ENCODE results near the gene GCH1.

GCH1 gene

DNA sequence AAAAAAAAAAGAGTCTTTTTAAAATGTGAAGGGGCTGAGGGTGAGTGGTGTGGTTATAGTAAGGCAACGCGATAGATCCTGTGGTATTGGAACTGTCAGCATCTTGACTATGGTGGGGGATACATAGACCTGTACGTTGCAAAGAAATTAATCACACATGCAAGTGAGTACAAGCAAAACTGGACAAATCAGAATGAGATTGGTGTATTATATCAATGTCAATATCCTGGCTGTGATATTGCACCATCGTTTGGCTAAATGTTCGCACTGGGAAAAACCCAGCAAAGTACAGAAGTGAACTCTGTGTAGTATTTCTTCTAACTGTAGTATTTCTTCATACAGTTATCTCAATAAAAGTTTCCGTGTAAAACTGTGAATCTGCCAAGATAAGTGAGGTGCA, 67.9 kb downstream of the GCH1 start:
- no peak for DNase-seq (ENCODE audit: low read depth in 1 of 2, low spot score in 1 of 2)

GRCh38 chr14:54834081-54834480, 68.5 kb downstream of the GCH1 start:
- TF ChIP-seq GABPA (IDR thresholded peaks at IDR 0.05; ENCODE audit: low read depth) (no peak), SPI1 (IDR thresholded peaks at IDR 0.05; ENCODE audit: borderline replicate concordance, low read depth) (no peak), POLR2AphosphoS5 (IDR thresholded peaks at IDR 0.05; ENCODE audit: low read depth) (no peak)
- TF ChIP-seq, protein P1, sequence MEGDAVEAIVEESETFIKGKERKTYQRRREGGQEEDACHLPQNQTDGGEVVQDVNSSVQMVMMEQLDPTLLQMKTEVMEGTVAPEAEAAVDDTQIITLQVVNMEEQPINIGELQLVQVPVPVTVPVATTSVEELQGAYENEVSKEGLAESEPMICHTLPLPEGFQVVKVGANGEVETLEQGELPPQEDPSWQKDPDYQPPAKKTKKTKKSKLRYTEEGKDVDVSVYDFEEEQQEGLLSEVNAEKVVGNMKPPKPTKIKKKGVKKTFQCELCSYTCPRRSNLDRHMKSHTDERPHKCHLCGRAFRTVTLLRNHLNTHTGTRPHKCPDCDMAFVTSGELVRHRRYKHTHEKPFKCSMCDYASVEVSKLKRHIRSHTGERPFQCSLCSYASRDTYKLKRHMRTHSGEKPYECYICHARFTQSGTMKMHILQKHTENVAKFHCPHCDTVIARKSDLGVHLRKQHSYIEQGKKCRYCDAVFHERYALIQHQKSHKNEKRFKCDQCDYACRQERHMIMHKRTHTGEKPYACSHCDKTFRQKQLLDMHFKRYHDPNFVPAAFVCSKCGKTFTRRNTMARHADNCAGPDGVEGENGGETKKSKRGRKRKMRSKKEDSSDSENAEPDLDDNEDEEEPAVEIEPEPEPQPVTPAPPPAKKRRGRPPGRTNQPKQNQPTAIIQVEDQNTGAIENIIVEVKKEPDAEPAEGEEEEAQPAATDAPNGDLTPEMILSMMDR (IDR thresholded peaks at IDR 0.05; ENCODE audit: insufficient read depth, low read length): no peak
- TF ChIP-seq, protein P2, sequence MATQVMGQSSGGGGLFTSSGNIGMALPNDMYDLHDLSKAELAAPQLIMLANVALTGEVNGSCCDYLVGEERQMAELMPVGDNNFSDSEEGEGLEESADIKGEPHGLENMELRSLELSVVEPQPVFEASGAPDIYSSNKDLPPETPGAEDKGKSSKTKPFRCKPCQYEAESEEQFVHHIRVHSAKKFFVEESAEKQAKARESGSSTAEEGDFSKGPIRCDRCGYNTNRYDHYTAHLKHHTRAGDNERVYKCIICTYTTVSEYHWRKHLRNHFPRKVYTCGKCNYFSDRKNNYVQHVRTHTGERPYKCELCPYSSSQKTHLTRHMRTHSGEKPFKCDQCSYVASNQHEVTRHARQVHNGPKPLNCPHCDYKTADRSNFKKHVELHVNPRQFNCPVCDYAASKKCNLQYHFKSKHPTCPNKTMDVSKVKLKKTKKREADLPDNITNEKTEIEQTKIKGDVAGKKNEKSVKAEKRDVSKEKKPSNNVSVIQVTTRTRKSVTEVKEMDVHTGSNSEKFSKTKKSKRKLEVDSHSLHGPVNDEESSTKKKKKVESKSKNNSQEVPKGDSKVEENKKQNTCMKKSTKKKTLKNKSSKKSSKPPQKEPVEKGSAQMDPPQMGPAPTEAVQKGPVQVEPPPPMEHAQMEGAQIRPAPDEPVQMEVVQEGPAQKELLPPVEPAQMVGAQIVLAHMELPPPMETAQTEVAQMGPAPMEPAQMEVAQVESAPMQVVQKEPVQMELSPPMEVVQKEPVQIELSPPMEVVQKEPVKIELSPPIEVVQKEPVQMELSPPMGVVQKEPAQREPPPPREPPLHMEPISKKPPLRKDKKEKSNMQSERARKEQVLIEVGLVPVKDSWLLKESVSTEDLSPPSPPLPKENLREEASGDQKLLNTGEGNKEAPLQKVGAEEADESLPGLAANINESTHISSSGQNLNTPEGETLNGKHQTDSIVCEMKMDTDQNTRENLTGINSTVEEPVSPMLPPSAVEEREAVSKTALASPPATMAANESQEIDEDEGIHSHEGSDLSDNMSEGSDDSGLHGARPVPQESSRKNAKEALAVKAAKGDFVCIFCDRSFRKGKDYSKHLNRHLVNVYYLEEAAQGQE (IDR thresholded peaks at IDR 0.05; ENCODE audit: insufficient replicate concordance, low read depth): no peak
- no peak for DNase-seq (ENCODE audit: low read depth in 1 of 2, low spot score in 1 of 2)
- no peaks in the 10 kb centered on the region for H3K27me3 ChIP-seq (ENCODE audit: insufficient read depth, poor library complexity, severe bottlenecking)

More for the DNA sequence above, 67.9 kb downstream of the GCH1 start:
- TF ChIP-seq GABPA (IDR thresholded peaks at IDR 0.05; ENCODE audit: low read depth) (no peak), SPI1 (IDR thresholded peaks at IDR 0.05; ENCODE audit: borderline replicate concordance, low read depth) (no peak), POLR2AphosphoS5 (IDR thresholded peaks at IDR 0.05; ENCODE audit: low read depth) (no peak)
- TF ChIP-seq, protein P1 (IDR thresholded peaks at IDR 0.05; ENCODE audit: insufficient read depth, low read length): no peak
- TF ChIP-seq, protein P2 (IDR thresholded peaks at IDR 0.05; ENCODE audit: insufficient replicate concordance, low read depth): no peak
- H3K4me3 ChIP-seq (replicated peaks; ENCODE audit: insufficient read depth, low read length): no peak overlapping the region
- no peaks in the 10 kb centered on the region for H3K27me3 ChIP-seq (ENCODE audit: insufficient read depth, poor library complexity, severe bottlenecking)
- no peak overlapping the region for H3K27ac ChIP-seq (replicated peaks)

GRCh38 chr14:54830650-54831049, 72.0 kb downstream of the GCH1 start:
- TF ChIP-seq GABPA (IDR thresholded peaks at IDR 0.05; ENCODE audit: low read depth): no peak
- no peak for TF ChIP-seq SPI1 (IDR thresholded peaks at IDR 0.05; ENCODE audit: borderline replicate concordance, low read depth)
- no peak for TF ChIP-seq POLR2AphosphoS5 (IDR thresholded peaks at IDR 0.05; ENCODE audit: low read depth)
- TF ChIP-seq, protein P2 (IDR thresholded peaks at IDR 0.05; ENCODE audit: insufficient replicate concordance, low read depth): no peak
- TF ChIP-seq, protein P1 (IDR thresholded peaks at IDR 0.05; ENCODE audit: insufficient read depth, low read length): no peak
- no peak for DNase-seq (ENCODE audit: low read depth in 1 of 2, low spot score in 1 of 2)
- Histone ChIP-seq H3K4me3 (replicated peaks; ENCODE audit: insufficient read depth, low read length) (no peak overlapping the region), H3K27ac (replicated peaks) (no peak overlapping the region), H3K27me3 (ENCODE audit: insufficient read depth, poor library complexity, severe bottlenecking) (no peaks in the 10 kb centered on the region)

More at GRCh38 chr14:54834081-54834480, 68.5 kb downstream of the GCH1 start:
- Histone ChIP-seq H3K4me3 (replicated peaks; ENCODE audit: insufficient read depth, low read length) (no peak overlapping the region), H3K27ac (replicated peaks) (no peak overlapping the region)

Data from HL-60 (cell line).